ENCODE results near the gene GDE1.

GRCh38 chr16:19548144-19548543, 26.2 kb upstream of the GDE1 start:
- no peak for TF ChIP-seq CTCF (IDR thresholded peaks at IDR 0.05 in 2 of 3, conservative IDR thresholded peaks at IDR 0.05 in 1 of 3; ENCODE audit: insufficient read depth in 2 of 3, low read depth in 1 of 3, low read length in 3 of 3)
- TF ChIP-seq KLF10 (CRISPR knock-in tag; IDR thresholded peaks at IDR 0.05) = no peak
- no peak for TF ChIP-seq ZKSCAN1 (IDR thresholded peaks at IDR 0.05; ENCODE audit: low read depth, low read length)
- no peak for TF ChIP-seq ZBTB1 (CRISPR knock-in tag; IDR thresholded peaks at IDR 0.05; ENCODE audit: borderline replicate concordance, low read depth)
- TF ChIP-seq ELK1 (CRISPR knock-in tag; IDR thresholded peaks at IDR 0.05) = no peak
- TF ChIP-seq THRAP3 (IDR thresholded peaks at IDR 0.05; ENCODE audit: borderline replicate concordance) = no peak
- no peak for TF ChIP-seq ATF1 (CRISPR knock-in tag; IDR thresholded peaks at IDR 0.05)
- no peak for TF ChIP-seq ATF1 (tag; IDR thresholded peaks at IDR 0.05)
- TF ChIP-seq YBX1 (IDR thresholded peaks at IDR 0.05) = no peak
- TF ChIP-seq MAX (CRISPR knock-in tag; IDR thresholded peaks at IDR 0.05) = no peak
- no peak for TF ChIP-seq TCF15 (CRISPR knock-in tag; IDR thresholded peaks at IDR 0.05)
- no peak for TF ChIP-seq MTF1 (CRISPR knock-in tag; IDR thresholded peaks at IDR 0.05; ENCODE audit: borderline replicate concordance)
- TF ChIP-seq STAT5B (CRISPR knock-in tag; IDR thresholded peaks at IDR 0.05) = no peak
